Measurements from ENCODE around the gene METTL15. TPM values are rescaled to one million over a fixed set of nuclear protein-coding genes. Genes with fewer than 3 reads are reported as not detected.

Gene METTL15
- 13.3 and 17.9 TPM in 2 replicates for total RNA-seq

GRCh38 chr11:28107750-28108618 is at the start of gene METTL15, which contains the start of gene KIF18A:
TSS of gene METTL15 (plus strand) at chr11:28108388. CDS start at chr11:28113335, 4,947 bp downstream.
TSS of gene KIF18A (minus strand) at chr11:28108156. CDS start at chr11:28097947, 10,209 bp downstream.

Other genes with a start within 250 kb of the METTL15 start
- gene KIF18A, start 232 bp upstream of the METTL15 start, total RNA-seq = 12.0 and 17.9 TPM in 2 replicates